Measurements from ENCODE around the gene FOXC2. TPM values are rescaled to one million over a fixed set of nuclear protein-coding genes. Genes with fewer than 3 reads are reported as not detected.

The FOXC2 gene
- polyA plus RNA-seq, 3 donors = not detected

DNA sequence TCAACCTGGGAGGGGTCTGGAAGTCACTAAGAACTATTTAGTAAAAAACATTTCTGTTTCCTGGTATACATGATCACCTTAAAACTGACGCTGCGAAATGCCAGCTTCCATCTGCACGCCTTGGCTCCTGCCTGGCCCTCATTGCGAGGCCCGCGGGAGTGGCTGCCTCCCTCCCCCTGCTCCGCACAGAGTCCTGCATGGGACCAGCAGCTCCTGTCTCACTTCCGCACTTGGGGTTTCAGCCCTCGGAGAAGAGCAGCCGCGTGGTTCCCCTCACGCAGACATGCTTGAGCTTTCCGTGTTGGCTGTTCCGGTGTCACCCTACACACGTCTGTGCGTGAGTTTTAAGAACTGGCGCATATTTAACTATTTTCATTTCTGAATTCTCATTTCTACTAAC is 30.0 kb upstream of the FOXC2 start:
- Mint-ChIP-seq H3K27me3 (ENCODE audit: low read depth in 3 of 3) (no peaks in the 10 kb centered on the region), H3K27ac (no peak overlapping the region), H3K4me1 (no peaks in the 10 kb centered on the region), H3K9me3 (no peaks in the 10 kb centered on the region), H3K36me3 (peaks cover 70 to 91% of the 10 kb centered on the region in 2 donors), H3K4me3 (no peak overlapping the region)
- Histone ChIP-seq H3K27me3 (ENCODE audit: control insufficient read depth in 2 of 2, insufficient read depth in 2 of 2, low read length in 2 of 2) (no peaks in the 10 kb centered on the region), H3K4me3 (replicated peaks in 1 of 3; ENCODE audit: low read depth in 2 of 3, low read length in 3 of 3) (no peak overlapping the region), H3K4me2 (replicated peaks; ENCODE audit: extremely low read depth, low read length, poor library complexity, severe bottlenecking) (no peak overlapping the region), H3K36me3 (replicated peaks in 1 of 2; ENCODE audit: control insufficient read depth in 1 of 2, insufficient read depth in 2 of 2, low read length in 2 of 2) (peaks cover 57 to 73% of the 10 kb centered on the region in 2 donors), H3K79me2 (ENCODE audit: insufficient read depth, low read length) (no peaks in the 10 kb centered on the region), H3K9ac (ENCODE audit: insufficient read depth, low read length, poor library complexity, severe bottlenecking) (no peak overlapping the region), H4K20me1 (ENCODE audit: insufficient read depth, low read length) (no peaks in the 10 kb centered on the region), H3K9me3 (replicated peaks in 1 of 2; ENCODE audit: control insufficient read depth in 1 of 2, insufficient read depth in 1 of 2, low read length in 2 of 2) (no peaks in the 10 kb centered on the region), H2AFZ (ENCODE audit: insufficient read depth, low read depth, low read length, poor library complexity, severe bottlenecking) (no peak overlapping the region), H3K27ac (ENCODE audit: low read depth in 1 of 2, low read length in 2 of 2) (no peak overlapping the region), H3K4me1 (ENCODE audit: control insufficient read depth in 1 of 2, insufficient read depth in 2 of 2, low read length in 2 of 2) (no peaks in the 10 kb centered on the region)
- DNase-seq = no peak
- intact Hi-C loops (cut with micrococcal nuclease) = no loop called here
- 99% methylated on average over 14 of the region's 17 CpGs for WGBS (ENCODE audit: insufficient coverage)
- TF ChIP-seq, protein P1, sequence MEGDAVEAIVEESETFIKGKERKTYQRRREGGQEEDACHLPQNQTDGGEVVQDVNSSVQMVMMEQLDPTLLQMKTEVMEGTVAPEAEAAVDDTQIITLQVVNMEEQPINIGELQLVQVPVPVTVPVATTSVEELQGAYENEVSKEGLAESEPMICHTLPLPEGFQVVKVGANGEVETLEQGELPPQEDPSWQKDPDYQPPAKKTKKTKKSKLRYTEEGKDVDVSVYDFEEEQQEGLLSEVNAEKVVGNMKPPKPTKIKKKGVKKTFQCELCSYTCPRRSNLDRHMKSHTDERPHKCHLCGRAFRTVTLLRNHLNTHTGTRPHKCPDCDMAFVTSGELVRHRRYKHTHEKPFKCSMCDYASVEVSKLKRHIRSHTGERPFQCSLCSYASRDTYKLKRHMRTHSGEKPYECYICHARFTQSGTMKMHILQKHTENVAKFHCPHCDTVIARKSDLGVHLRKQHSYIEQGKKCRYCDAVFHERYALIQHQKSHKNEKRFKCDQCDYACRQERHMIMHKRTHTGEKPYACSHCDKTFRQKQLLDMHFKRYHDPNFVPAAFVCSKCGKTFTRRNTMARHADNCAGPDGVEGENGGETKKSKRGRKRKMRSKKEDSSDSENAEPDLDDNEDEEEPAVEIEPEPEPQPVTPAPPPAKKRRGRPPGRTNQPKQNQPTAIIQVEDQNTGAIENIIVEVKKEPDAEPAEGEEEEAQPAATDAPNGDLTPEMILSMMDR (IDR thresholded peaks at IDR 0.05) = no peak

DNA sequence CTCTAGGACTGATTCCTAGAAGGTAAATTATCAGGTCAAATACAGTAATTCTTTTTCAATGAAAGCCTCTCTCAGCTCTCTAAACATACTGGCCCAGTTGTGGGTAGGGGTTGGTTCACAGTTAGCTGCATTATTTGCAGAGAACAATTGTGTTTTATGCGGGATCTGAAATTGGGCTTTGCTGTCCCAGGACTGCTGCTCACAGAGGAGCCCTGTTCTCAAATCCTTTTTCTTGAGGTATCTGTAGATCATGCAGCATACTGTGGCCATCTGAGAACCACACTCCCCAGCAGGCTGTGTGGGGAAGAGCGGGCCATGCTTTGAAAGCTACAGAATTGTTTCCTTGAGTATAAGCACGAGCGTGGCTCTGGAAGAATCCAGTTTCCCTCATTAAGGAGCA is 29.1 kb upstream of the FOXC2 start:
- H3K27ac ChIP-seq (ENCODE audit: low read depth in 1 of 2, low read length in 2 of 2) = no peak overlapping the region
- H3K4me1 Mint-ChIP-seq = no peaks in the 10 kb centered on the region
- peaks cover 73 to 91% of the 10 kb centered on the region in 2 donors for H3K36me3 Mint-ChIP-seq
- 100% methylated on average over 2 of the region's 4 CpGs for WGBS (ENCODE audit: insufficient coverage)
- no peaks in the 10 kb centered on the region for H3K9me3 ChIP-seq (replicated peaks in 1 of 2; ENCODE audit: control insufficient read depth in 1 of 2, insufficient read depth in 1 of 2, low read length in 2 of 2)
- TF ChIP-seq, protein P1 (IDR thresholded peaks at IDR 0.05) = no peak
- H3K79me2 ChIP-seq (ENCODE audit: insufficient read depth, low read length) = no peaks in the 10 kb centered on the region
- H3K4me2 ChIP-seq (replicated peaks; ENCODE audit: extremely low read depth, low read length, poor library complexity, severe bottlenecking) = no peak overlapping the region
- no peak for DNase-seq
- H3K9ac ChIP-seq (ENCODE audit: insufficient read depth, low read length, poor library complexity, severe bottlenecking) = no peak overlapping the region
- H3K27me3 Mint-ChIP-seq (ENCODE audit: low read depth in 3 of 3) = no peaks in the 10 kb centered on the region
- H3K4me3 ChIP-seq (replicated peaks in 1 of 3; ENCODE audit: low read depth in 2 of 3, low read length in 3 of 3) = no peak overlapping the region
- H3K4me1 ChIP-seq (ENCODE audit: control insufficient read depth in 1 of 2, insufficient read depth in 2 of 2, low read length in 2 of 2) = no peaks in the 10 kb centered on the region
- H3K27ac Mint-ChIP-seq = no peak overlapping the region
- H2AFZ ChIP-seq (ENCODE audit: insufficient read depth, low read depth, low read length, poor library complexity, severe bottlenecking) = no peak overlapping the region
- no peak overlapping the region for H3K4me3 Mint-ChIP-seq
- H4K20me1 ChIP-seq (ENCODE audit: insufficient read depth, low read length) = no peaks in the 10 kb centered on the region
- no peaks in the 10 kb centered on the region for H3K27me3 ChIP-seq (ENCODE audit: control insufficient read depth in 2 of 2, insufficient read depth in 2 of 2, low read length in 2 of 2)
- peaks cover 60 to 80% of the 10 kb centered on the region in 2 donors for H3K36me3 ChIP-seq (replicated peaks in 1 of 2; ENCODE audit: control insufficient read depth in 1 of 2, insufficient read depth in 2 of 2, low read length in 2 of 2)
- intact Hi-C loops (cut with micrococcal nuclease) = no loop called here
- no peaks in the 10 kb centered on the region for H3K9me3 Mint-ChIP-seq

All from CD14-positive monocyte (primary cell).